Breast epithelium (tissue), 4 donors: ENCODE results near the gene WASHC1. TPM values are rescaled to one million over a fixed set of nuclear protein-coding genes. Genes with fewer than 3 reads are reported as not detected.
"Not testable (repeated sequence)": the region's sequence is repeated elsewhere in the genome, so short reads cannot be mapped to it uniquely, and the experiment has no call there.

Source experiments
- DNase-seq, 2 donors: peaks; one replicate each; pipeline ENCODE4 v3.0.0-alpha.2; 2019; ENCODE audit warnings: low spot score in 2 of 2
- H3K27ac ChIP-seq, 2 donors: fragments of 200-600 bp; sonication (generic) in 1 of 2; one replicate each; pipeline ENCODE4 v1.5.1; 2016 to 2019; ENCODE audit warnings: mild to moderate bottlenecking in 1 of 2
- H3K27me3 ChIP-seq, 2 donors: fragments of 200-600 bp; sonication (generic) in 1 of 2; one replicate each; pipeline versions ENCODE4 v1.5.1 to v1.6.0; 2017 to 2019; ENCODE audit warnings: control low read depth in 1 of 2, mild to moderate bottlenecking in 1 of 2
- H3K36me3 ChIP-seq: fragments of 200-600 bp; one replicate; pipeline ENCODE4 v1.5.1; 2019
- H3K4me1 ChIP-seq, 2 donors: fragments of 200-600 bp; sonication (generic); one replicate each; pipeline ENCODE4 v1.5.1; 2016 to 2019; ENCODE audit warnings: control low read depth in 1 of 2
- H3K4me3 ChIP-seq, 3 donors: fragments of 200-600 bp; sonication (generic); 1 replicate in 2 of 3; 2 replicates in 1 of 3; pipeline ENCODE4 v1.5.1; 2016 to 2019; ENCODE audit warnings: mild to moderate bottlenecking in 3 of 3, moderate library complexity in 2 of 3
- H3K9me3 ChIP-seq, 2 donors: fragments of 200-600 bp; sonication (generic) in 1 of 2; one replicate each; pipeline ENCODE4 v1.5.1; 2016 to 2019; ENCODE audit warnings: control low read depth in 1 of 2
- intact Hi-C: fragments of 100-400 bp; cut with DNase I; formaldehyde crosslinking; loops from one replicate; pipeline ENCODE4 v1.15.1; 2023; ENCODE audit warnings: low total_unique reads
- total RNA-seq, 3 donors: library from RNA; depleted of rRNA; stranded (reverse); fragments of >200 nt; gene quantifications; one replicate each; pipeline ENCODE4 v1.1.0, GENCODE V29; 2016

The WASHC1 gene
- total RNA-seq, 3 donors from 2014 or later = 3.7 to 7.5 (median 7.5) TPM

GRCh38 chr9:43636-44035 is 14.4 kb upstream of the WASHC1 start:
- H3K4me1 ChIP-seq, H3K9me3 ChIP-seq, H3K27me3 ChIP-seq, intact Hi-C loops, H3K36me3 ChIP-seq, DNase-seq, H3K4me3 ChIP-seq, H3K27ac ChIP-seq: not testable (repeated sequence)

GRCh38 chr9:43116-43515 is 13.9 kb upstream of the WASHC1 start:
- H3K4me1 ChIP-seq, DNase-seq, H3K9me3 ChIP-seq, H3K27ac ChIP-seq, H3K4me3 ChIP-seq, H3K27me3 ChIP-seq, H3K36me3 ChIP-seq, intact Hi-C loops: not testable (repeated sequence)

- H3K36me3 ChIP-seq, H3K4me1 ChIP-seq, H3K27me3 ChIP-seq, intact Hi-C loops, H3K27ac ChIP-seq, H3K4me3 ChIP-seq, H3K9me3 ChIP-seq, DNase-seq: not testable (repeated sequence)
Observed at GRCh38 chr9:41819-42218, 12.6 kb upstream of the WASHC1 start.

GRCh38 chr9:41261-41676 is 12.0 kb upstream of the WASHC1 start:
- H3K4me3 ChIP-seq, intact Hi-C loops, H3K27me3 ChIP-seq: not testable (repeated sequence)

GRCh38 chr9:32308-32707 is 3.1 kb upstream of the WASHC1 start:
- H3K27ac ChIP-seq, H3K27me3 ChIP-seq, H3K9me3 ChIP-seq, DNase-seq, H3K4me1 ChIP-seq, H3K4me3 ChIP-seq, intact Hi-C loops, H3K36me3 ChIP-seq: not testable (repeated sequence)

More at GRCh38 chr9:41261-41676, 12.0 kb upstream of the WASHC1 start:
- DNase-seq, H3K9me3 ChIP-seq, H3K36me3 ChIP-seq, H3K4me1 ChIP-seq, H3K27ac ChIP-seq: not testable (repeated sequence)

- H3K27me3 ChIP-seq, DNase-seq, H3K27ac ChIP-seq, H3K4me1 ChIP-seq, intact Hi-C loops, H3K9me3 ChIP-seq, H3K36me3 ChIP-seq: not testable (repeated sequence)
- peak overlapping the region; percentile 22 to 69 (median 51) for H3K4me3 ChIP-seq
Observed at GRCh38 chr9:28775-29174, 481 bp downstream of the WASHC1 start.

- H3K36me3 ChIP-seq, DNase-seq, intact Hi-C loops, H3K9me3 ChIP-seq, H3K4me3 ChIP-seq, H3K4me1 ChIP-seq, H3K27me3 ChIP-seq, H3K27ac ChIP-seq: not testable (repeated sequence)
Observed at GRCh38 chr9:21621-22020, 7.6 kb downstream of the WASHC1 start.

GRCh38 chr9:16875-17274 is 12.4 kb downstream of the WASHC1 start:
- H3K36me3 ChIP-seq, H3K9me3 ChIP-seq, H3K27me3 ChIP-seq, intact Hi-C loops, H3K4me3 ChIP-seq, DNase-seq, H3K27ac ChIP-seq, H3K4me1 ChIP-seq: not testable (repeated sequence)

- H3K4me3 ChIP-seq, H3K4me1 ChIP-seq, intact Hi-C loops, H3K9me3 ChIP-seq, H3K27me3 ChIP-seq, H3K27ac ChIP-seq, H3K36me3 ChIP-seq: not testable (repeated sequence)
- peak in 1 of 2 donors; percentile 20 for DNase-seq
Observed at GRCh38 chr9:14129-14809, 15.0 kb downstream of the WASHC1 start.

GRCh38 chr9:11206-11605 is 18.1 kb downstream of the WASHC1 start:
- H3K4me3 ChIP-seq, H3K27me3 ChIP-seq, H3K9me3 ChIP-seq, H3K27ac ChIP-seq, H3K4me1 ChIP-seq, H3K36me3 ChIP-seq, intact Hi-C loops: not testable (repeated sequence)
- DNase-seq = peak in 1 of 2 donors; percentile 64

GRCh38 chr9:10653-11053 is 18.6 kb downstream of the WASHC1 start:
- intact Hi-C loops, H3K27ac ChIP-seq, DNase-seq, H3K4me1 ChIP-seq, H3K27me3 ChIP-seq, H3K36me3 ChIP-seq, H3K9me3 ChIP-seq, H3K4me3 ChIP-seq: not testable (repeated sequence)

- H3K9me3 ChIP-seq, H3K27me3 ChIP-seq, H3K4me3 ChIP-seq, DNase-seq, H3K27ac ChIP-seq, H3K36me3 ChIP-seq, intact Hi-C loops, H3K4me1 ChIP-seq: not testable (repeated sequence)
Observed at GRCh38 chr9:10207-10606, 19.0 kb downstream of the WASHC1 start.
